ENCODE results near the gene GARIN5B. TPM values are rescaled to one million over a fixed set of nuclear protein-coding genes. Genes with fewer than 3 reads are reported as not detected.

GARIN5B gene
- total RNA-seq, 1 donor from 2014 or later, result not detected

GRCh38 chr19:55370305-55370988, 7.4 kb upstream of the GARIN5B start, which contains the start of gene IL11:
Gene IL11 (minus strand): TSS chr19:55370463. CDS start chr19:55370310, 153 bp downstream.
- Histone ChIP-seq H3K27me3 (ENCODE audit: control insufficient read depth, insufficient read depth, low read length) (no peaks in the 10 kb centered on the region), H3K4me3 (ENCODE audit: low read depth, low read length) (peak within 1 kb of the TSS; percentile 67), H3K36me3 (ENCODE audit: control insufficient read depth, insufficient read depth, low read length) (no peaks in the 10 kb centered on the region)
- DNase-seq (ENCODE audit: low read depth), result no peak
- no peak for TF ChIP-seq CTCF (IDR thresholded peaks at IDR 0.05; ENCODE audit: insufficient read depth, low read length, poor library complexity, severe bottlenecking)

- DNase-seq (ENCODE audit: low read depth), result no peak
- TF ChIP-seq CTCF (IDR thresholded peaks at IDR 0.05; ENCODE audit: insufficient read depth, low read length, poor library complexity, severe bottlenecking), result no peak
- Histone ChIP-seq H3K36me3 (ENCODE audit: control insufficient read depth, insufficient read depth, low read length) (no peaks in the 10 kb centered on the region), H3K27me3 (ENCODE audit: control insufficient read depth, insufficient read depth, low read length) (no peaks in the 10 kb centered on the region), H3K4me3 (ENCODE audit: low read depth, low read length) (peak overlapping the region; percentile 67)
These were observed 6.7 kb upstream of the GARIN5B start for GRCh38 chr19:55369653-55370304.

GRCh38 chr19:55368701-55369563, 5.9 kb upstream of the GARIN5B start:
- no peak for TF ChIP-seq CTCF (IDR thresholded peaks at IDR 0.05; ENCODE audit: insufficient read depth, low read length, poor library complexity, severe bottlenecking)
- peak overlapping the region; percentile 67 for H3K4me3 ChIP-seq (ENCODE audit: low read depth, low read length)
- DNase-seq (ENCODE audit: low read depth), result no peak

GRCh38 chr19:55368106-55368505, 5.0 kb upstream of the GARIN5B start:
- H3K4me3 ChIP-seq (ENCODE audit: low read depth, low read length), result peak overlapping the region; percentile 67
- no peak for DNase-seq (ENCODE audit: low read depth)
- H3K36me3 ChIP-seq (ENCODE audit: control insufficient read depth, insufficient read depth, low read length), result no peaks in the 10 kb centered on the region
- H3K27me3 ChIP-seq (ENCODE audit: control insufficient read depth, insufficient read depth, low read length), result no peaks in the 10 kb centered on the region
- TF ChIP-seq CTCF (IDR thresholded peaks at IDR 0.05; ENCODE audit: insufficient read depth, low read length, poor library complexity, severe bottlenecking), result no peak

More at GRCh38 chr19:55368701-55369563, 5.9 kb upstream of the GARIN5B start:
- H3K27me3 ChIP-seq (ENCODE audit: control insufficient read depth, insufficient read depth, low read length), result no peaks in the 10 kb centered on the region
- H3K36me3 ChIP-seq (ENCODE audit: control insufficient read depth, insufficient read depth, low read length), result no peaks in the 10 kb centered on the region

- no peak for TF ChIP-seq CTCF (IDR thresholded peaks at IDR 0.05; ENCODE audit: insufficient read depth, low read length, poor library complexity, severe bottlenecking)
- DNase-seq (ENCODE audit: low read depth), result no peak
- no peaks in the 10 kb centered on the region for H3K36me3 ChIP-seq (ENCODE audit: control insufficient read depth, insufficient read depth, low read length)
- no peak overlapping the region for H3K4me3 ChIP-seq (ENCODE audit: low read depth, low read length)
- no peaks in the 10 kb centered on the region for H3K27me3 ChIP-seq (ENCODE audit: control insufficient read depth, insufficient read depth, low read length)
These were observed 3.7 kb upstream of the GARIN5B start for GRCh38 chr19:55366790-55367189.
